Measurements from ENCODE around the gene THRB. TPM values are rescaled to one million over a fixed set of nuclear protein-coding genes. Genes with fewer than 3 reads are reported as not detected.

THRB gene
- total RNA-seq, 2 donors from 2014 or later: 1.2 TPM; not detected in 1

DNA sequence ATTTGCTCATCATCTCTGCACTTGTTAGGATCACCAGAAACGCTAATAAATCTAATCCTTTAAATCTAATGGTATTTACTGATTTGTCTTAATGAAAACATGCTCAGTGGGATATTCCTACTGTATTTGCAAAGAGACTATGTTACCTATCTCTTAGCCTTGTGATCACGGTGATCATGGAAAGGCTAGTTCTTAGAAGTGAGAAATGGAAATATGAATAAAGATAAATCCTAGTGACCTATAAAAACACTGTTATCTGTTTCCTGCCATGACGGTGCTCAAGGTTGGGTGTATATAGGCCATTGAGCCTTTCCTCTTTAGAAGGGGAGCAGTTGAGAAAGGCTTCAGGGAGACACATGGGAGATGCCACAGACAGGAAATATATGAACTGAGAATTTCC lies 116.3 kb downstream of the THRB start:
- Mint-ChIP-seq H3K4me1 (no peaks in the 10 kb centered on the region), H3K4me3 (no peak overlapping the region), H3K27ac (no peak overlapping the region), H3K36me3 (ENCODE audit: low read depth) (peaks cover 2% of the 10 kb centered on the region), H3K27me3 (peaks cover 6% of the 10 kb centered on the region)
- ATAC-seq (no peak), DNase-seq (no peak)
- H3K9me3 ChIP-seq (ENCODE audit: control insufficient read depth, low read length, poor library complexity, severe bottlenecking): no peaks in the 10 kb centered on the region

DNA sequence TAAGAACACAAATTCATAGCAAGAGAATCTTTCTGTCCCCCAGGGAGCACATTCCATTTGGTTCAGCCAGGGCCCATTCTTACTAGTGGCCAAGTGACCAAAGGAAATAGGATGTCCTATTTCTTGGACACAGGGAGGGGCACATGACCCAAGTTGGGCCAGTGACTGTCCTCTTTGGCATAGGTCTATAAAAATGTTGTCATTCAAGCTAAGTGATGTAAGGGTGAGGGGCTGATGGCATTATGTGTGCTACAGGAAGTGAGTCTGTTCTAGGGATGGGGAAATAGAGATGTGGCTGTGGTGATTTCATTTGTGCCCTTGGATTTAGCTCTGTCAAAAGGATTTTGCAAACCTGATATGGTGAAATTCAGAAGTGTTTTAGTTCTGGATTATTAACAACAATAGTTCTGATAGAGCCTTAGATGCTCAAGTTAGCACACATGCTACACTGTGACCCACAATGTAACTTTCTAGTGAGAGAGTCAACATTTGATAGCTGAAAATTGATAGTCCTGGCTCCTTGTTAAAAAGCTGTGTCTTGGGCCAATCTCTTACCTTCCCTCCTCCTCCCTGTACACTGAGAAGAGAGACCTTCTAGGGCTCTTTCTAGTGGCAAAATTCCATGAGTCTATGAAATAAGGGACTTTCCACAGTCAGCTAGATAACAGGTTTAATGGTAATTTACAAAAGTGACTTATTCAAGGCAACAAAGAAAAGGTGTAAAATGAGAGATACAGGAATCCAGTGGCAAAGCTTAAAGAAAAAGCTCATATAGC lies 117.2 kb downstream of the THRB start:
- Mint-ChIP-seq H3K4me1 (no peaks in the 10 kb centered on the region), H3K27ac (no peak overlapping the region), H3K4me3 (no peak overlapping the region), H3K27me3 (peaks cover 6% of the 10 kb centered on the region), H3K36me3 (ENCODE audit: low read depth) (no peaks in the 10 kb centered on the region)
- ATAC-seq: no peak
- DNase-seq: no peak
- H3K9me3 ChIP-seq (ENCODE audit: control insufficient read depth, low read length, poor library complexity, severe bottlenecking): no peaks in the 10 kb centered on the region

DNA sequence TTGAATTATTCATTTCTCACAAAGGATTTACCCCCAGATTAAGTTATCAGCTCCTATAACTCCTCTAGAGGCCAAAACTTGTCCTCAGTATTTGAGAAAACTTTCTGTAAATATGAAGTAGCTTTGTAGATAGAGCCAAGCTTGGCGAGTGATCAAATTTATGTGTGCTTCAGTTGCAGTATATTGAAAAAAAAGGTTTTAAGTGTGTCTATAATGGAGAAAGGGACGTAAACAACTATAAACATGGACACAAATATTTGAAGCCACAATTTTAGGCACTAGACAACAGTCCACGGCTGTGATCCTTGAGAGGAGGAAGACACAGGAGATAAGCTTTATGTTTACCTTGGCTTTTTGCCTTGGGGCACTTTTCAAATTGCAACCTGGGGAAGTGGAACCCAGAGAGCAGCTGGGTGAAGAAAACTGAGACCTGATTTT lies 118.7 kb downstream of the THRB start:
- no peaks in the 10 kb centered on the region for H3K9me3 ChIP-seq (ENCODE audit: control insufficient read depth, low read length, poor library complexity, severe bottlenecking)
- Mint-ChIP-seq H3K27ac (no peak overlapping the region), H3K4me3 (no peak overlapping the region), H3K4me1 (no peaks in the 10 kb centered on the region), H3K36me3 (ENCODE audit: low read depth) (no peaks in the 10 kb centered on the region), H3K27me3 (peaks cover 6% of the 10 kb centered on the region)
- no peak for ATAC-seq
- DNase-seq: no peak

DNA sequence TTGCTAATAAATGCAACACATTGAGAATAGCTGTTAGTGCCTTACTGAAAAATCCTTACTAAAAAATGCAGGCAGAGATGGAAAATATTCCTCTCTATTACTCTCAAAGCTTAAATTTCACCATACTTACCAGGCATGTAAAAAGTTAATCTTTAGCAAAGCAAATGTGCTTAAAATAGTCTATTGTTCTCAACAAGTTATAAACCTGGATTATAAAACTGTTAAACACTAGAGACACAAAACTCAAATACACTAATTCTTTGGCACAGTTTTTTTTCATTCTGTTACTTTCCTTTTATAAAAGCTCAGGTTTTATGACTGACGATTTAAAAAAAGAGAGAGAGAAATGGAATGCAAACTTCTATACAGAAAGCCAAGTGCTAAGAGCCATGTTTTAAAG lies 119.8 kb downstream of the THRB start:
- Mint-ChIP-seq H3K27me3 (no peaks in the 10 kb centered on the region), H3K4me3 (no peak overlapping the region), H3K4me1 (no peaks in the 10 kb centered on the region), H3K36me3 (ENCODE audit: low read depth) (no peaks in the 10 kb centered on the region), H3K27ac (no peak overlapping the region)
- no peak for DNase-seq
- H3K9me3 ChIP-seq (ENCODE audit: control insufficient read depth, low read length, poor library complexity, severe bottlenecking): no peaks in the 10 kb centered on the region
- no peak for ATAC-seq

DNA sequence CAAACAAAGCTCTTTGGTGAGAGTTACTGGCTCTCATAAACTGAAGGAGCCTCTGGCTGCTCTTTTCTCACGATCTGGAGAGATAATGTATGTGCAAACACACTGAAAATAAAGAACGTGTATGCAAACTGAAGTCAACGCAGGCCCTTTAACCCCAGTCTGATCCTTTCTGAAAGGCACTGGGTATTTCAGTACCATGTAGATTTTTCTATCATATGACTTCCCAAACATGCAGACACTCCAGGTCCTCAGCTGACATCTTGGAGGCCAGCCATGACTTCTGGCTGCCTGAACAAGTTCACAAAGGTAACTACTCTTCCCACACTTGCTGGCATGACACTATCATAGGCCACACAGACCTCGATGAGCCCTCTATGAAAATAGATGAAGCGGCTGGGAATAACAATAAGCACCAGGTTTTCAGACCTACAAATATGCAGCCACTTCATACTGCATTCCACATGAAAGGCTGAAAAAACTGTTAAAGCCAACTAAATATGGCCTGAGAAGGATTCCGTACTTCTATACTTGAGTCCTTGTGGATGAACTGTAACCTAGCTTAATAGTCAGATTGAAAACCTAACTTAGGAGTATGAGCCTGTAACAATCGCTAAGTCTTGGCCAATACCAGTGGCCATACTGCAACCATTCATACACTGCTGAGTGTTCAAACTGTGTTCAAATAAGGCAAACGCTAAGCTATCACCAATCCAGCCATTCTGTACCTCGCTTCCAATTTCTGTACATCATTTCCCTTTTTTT lies 121.3 kb downstream of the THRB start:
- Mint-ChIP-seq H3K4me1 (no peaks in the 10 kb centered on the region), H3K4me3 (no peak overlapping the region), H3K27ac (no peak overlapping the region), H3K27me3 (no peaks in the 10 kb centered on the region), H3K36me3 (ENCODE audit: low read depth) (no peaks in the 10 kb centered on the region)
- H3K9me3 ChIP-seq (ENCODE audit: control insufficient read depth, low read length, poor library complexity, severe bottlenecking): no peaks in the 10 kb centered on the region
- ATAC-seq (no peak), DNase-seq (no peak)

DNA sequence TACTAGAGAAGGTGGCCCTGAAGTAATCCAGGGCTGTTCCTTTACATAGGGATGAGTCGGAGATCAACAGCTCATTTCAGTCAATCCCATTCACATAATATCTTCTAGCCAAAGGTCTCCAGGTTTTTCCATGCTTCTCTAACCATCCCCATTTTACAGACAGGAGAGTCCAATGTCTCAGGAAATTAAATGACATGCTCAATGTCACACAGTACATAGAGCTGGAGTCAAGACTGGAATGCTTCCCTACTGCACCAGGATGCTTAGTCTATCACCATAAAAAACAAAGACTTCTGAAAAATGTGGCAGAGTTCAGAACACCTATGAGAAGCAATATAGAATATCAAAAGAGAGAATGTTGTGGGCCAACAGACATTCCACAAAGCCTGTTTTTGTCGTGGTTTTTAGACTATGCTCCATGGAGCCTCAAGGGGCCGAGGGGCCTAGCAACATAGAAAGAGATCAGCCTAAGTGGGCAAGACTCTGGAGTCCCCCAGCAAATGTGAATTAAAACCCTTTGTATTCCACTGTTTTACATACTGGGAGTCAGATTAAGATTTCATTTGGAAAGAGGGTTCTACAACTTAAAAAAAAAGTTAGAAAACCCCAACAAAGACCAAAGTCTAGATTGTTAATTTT lies 122.0 kb downstream of the THRB start:
- H3K36me3 Mint-ChIP-seq (ENCODE audit: low read depth): no peaks in the 10 kb centered on the region
- H3K4me1 Mint-ChIP-seq: no peaks in the 10 kb centered on the region
- ATAC-seq (no peak), DNase-seq (no peak)
- H3K27ac Mint-ChIP-seq: no peak overlapping the region
- H3K27me3 Mint-ChIP-seq: no peaks in the 10 kb centered on the region
- H3K4me3 Mint-ChIP-seq: no peak overlapping the region
- H3K9me3 ChIP-seq (ENCODE audit: control insufficient read depth, low read length, poor library complexity, severe bottlenecking): no peaks in the 10 kb centered on the region

DNA sequence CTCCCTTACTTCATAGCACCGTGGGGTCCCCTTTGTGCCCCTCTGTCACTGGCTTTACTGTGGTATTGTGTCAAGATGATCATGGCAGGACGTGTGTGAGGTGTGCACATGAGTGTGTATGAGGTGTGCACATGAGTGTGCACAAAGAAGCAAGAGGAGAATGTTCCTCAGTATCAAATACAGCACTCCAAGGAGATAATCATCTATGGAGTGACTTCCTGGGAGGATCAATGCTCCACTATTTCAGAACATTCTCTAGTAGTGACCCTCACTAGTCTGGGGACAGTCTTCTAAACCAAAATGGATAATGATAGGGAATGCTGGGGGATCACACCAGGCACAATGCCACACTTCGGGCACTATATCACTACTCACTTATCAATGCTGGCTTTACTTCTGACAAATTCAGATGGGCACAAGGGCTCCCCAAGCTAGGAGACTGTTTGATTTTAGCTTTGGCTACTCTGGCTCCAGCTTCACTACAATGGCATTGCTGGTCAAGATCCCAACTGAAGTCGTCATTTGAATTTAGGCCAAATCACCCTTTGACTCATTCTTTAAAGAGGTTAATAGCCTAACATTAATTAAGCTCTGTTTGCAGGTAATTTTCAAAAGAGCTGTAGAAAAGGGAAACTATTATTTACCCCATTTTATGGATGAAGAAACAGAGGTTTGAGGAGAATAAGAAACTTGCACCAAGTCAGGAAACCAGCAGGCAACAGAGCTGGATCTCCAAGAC lies 124.1 kb downstream of the THRB start:
- Mint-ChIP-seq H3K4me3 (no peak overlapping the region), H3K4me1 (no peaks in the 10 kb centered on the region), H3K36me3 (ENCODE audit: low read depth) (no peaks in the 10 kb centered on the region), H3K27me3 (no peaks in the 10 kb centered on the region), H3K27ac (no peak overlapping the region)
- ATAC-seq (no peak), DNase-seq (no peak)
- H3K9me3 ChIP-seq (ENCODE audit: control insufficient read depth, low read length, poor library complexity, severe bottlenecking): no peaks in the 10 kb centered on the region

DNA sequence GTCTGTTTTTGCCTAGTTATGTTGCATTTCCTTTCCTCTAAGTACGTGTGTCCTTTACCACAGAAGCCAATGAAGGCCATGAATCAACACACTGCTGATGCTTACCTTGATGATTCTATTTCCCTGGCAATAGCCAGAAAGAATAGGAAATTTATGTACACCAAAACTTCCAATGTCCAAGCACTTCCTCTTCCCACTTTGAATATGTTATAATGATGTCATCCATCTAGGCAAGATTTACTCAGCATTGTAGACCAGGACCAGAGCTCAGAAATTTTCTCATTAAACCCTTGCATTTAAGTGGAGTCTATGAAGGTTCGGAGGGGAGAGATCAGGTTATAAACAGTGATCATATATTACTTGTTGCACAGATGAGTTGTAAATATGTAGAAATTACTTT lies 126.0 kb downstream of the THRB start:
- Mint-ChIP-seq H3K4me3 (no peak overlapping the region), H3K36me3 (ENCODE audit: low read depth) (no peaks in the 10 kb centered on the region), H3K27me3 (no peaks in the 10 kb centered on the region), H3K27ac (no peak overlapping the region), H3K4me1 (no peaks in the 10 kb centered on the region)
- no peak for ATAC-seq
- no peaks in the 10 kb centered on the region for H3K9me3 ChIP-seq (ENCODE audit: control insufficient read depth, low read length, poor library complexity, severe bottlenecking)
- DNase-seq: no peak

DNA sequence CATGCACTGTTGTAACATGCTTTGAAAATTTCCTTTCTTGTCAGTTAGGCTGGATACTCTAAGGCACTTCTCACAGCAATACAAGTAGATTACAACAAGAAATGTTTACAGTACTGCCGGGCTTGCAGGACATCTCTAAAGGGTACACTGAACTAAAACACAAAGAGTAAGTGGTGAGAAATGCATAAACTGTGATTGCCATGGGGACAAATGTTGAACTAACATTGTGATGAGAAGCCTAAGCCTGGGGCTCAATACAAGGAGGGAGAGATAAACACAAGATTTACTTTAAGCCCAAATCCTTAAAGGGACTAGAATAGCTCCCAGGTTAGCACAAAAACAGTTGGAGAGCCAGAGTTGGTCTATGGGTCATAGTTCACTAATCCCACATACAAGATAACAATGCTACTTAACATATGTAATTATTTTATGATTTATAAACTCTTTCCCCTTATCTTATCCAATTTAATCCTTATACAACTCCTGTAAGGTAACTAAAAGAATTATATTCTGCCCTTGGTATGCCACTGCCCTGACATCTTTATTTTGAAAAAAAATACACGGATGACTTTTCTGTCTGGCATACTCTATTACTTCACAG lies 126.9 kb downstream of the THRB start:
- Mint-ChIP-seq H3K4me3 (no peak overlapping the region), H3K36me3 (ENCODE audit: low read depth) (no peaks in the 10 kb centered on the region), H3K27me3 (no peaks in the 10 kb centered on the region), H3K4me1 (no peaks in the 10 kb centered on the region), H3K27ac (no peak overlapping the region)
- no peaks in the 10 kb centered on the region for H3K9me3 ChIP-seq (ENCODE audit: control insufficient read depth, low read length, poor library complexity, severe bottlenecking)
- no peak for DNase-seq
- ATAC-seq: no peak

DNA sequence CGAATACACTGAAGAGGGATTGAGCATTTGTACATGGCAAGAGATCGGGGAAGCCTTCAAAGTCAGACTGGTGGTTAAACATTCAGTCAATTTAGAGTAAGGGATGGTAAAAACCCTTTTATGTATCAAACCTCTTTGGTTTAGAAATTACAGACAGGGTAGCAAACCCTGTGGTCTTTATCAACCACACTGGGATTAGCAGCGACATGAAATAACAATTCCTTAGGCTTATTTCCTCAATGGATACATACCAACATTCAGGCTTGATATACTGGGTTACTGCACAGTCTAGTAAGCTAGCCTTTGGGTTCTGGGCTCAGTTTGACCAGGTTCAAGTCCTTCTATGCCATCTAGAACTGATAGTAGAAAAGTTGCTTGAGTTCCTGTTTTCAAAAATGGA lies 127.4 kb downstream of the THRB start:
- no peaks in the 10 kb centered on the region for H3K9me3 ChIP-seq (ENCODE audit: control insufficient read depth, low read length, poor library complexity, severe bottlenecking)
- Mint-ChIP-seq H3K4me1 (no peaks in the 10 kb centered on the region), H3K27me3 (no peaks in the 10 kb centered on the region), H3K36me3 (ENCODE audit: low read depth) (no peaks in the 10 kb centered on the region), H3K4me3 (no peak overlapping the region), H3K27ac (no peak overlapping the region)
- ATAC-seq: no peak
- no peak for DNase-seq

DNA sequence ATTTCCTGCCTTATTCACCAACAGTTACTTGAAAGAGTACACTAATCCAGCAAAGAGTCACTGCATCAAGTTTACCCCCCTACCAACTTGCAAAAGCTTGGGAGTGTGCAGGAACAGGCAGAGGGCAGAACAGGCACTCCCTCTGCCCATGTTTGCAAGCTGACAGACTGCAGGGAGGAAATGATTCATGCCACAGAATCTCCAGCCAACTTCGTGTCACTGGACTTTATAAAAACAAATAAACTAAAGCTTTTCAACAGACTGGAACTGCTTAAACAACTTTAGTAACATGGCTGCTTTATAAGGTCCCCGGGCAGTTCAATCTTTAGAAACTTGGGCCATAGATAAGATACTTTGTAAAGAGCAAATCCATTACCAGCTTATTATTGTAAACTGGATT lies 129.5 kb downstream of the THRB start:
- no peak for ATAC-seq
- no peaks in the 10 kb centered on the region for H3K27me3 Mint-ChIP-seq
- H3K27ac Mint-ChIP-seq: no peak overlapping the region
- H3K4me1 Mint-ChIP-seq: no peaks in the 10 kb centered on the region
- H3K9me3 ChIP-seq (ENCODE audit: control insufficient read depth, low read length, poor library complexity, severe bottlenecking): no peaks in the 10 kb centered on the region
- no peaks in the 10 kb centered on the region for H3K36me3 Mint-ChIP-seq (ENCODE audit: low read depth)
- DNase-seq: no peak
- no peak overlapping the region for H3K4me3 Mint-ChIP-seq

DNA sequence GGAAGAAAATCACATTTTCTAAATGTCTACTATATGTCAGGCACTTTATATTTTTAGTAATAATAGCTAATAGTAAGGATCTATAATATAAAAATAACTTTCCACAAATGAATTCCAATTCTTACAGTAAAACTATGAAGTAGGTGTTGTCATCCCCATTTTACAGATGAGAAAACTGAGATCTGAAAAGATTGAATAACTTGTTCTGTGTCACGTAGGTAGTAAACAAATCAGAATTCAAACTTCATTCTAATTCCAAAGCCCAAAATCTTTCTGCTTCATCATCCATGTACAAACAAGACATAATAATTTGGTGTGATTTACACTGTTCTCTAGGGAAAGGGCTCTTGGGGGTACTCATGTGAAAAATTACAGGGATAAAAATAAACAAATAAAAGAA lies 130.3 kb downstream of the THRB start:
- DNase-seq (no peak), ATAC-seq (no peak)
- H3K36me3 Mint-ChIP-seq (ENCODE audit: low read depth): no peaks in the 10 kb centered on the region
- no peaks in the 10 kb centered on the region for H3K27me3 Mint-ChIP-seq
- no peaks in the 10 kb centered on the region for H3K4me1 Mint-ChIP-seq
- H3K9me3 ChIP-seq (ENCODE audit: control insufficient read depth, low read length, poor library complexity, severe bottlenecking): no peaks in the 10 kb centered on the region
- H3K4me3 Mint-ChIP-seq: no peak overlapping the region
- H3K27ac Mint-ChIP-seq: no peak overlapping the region

DNA sequence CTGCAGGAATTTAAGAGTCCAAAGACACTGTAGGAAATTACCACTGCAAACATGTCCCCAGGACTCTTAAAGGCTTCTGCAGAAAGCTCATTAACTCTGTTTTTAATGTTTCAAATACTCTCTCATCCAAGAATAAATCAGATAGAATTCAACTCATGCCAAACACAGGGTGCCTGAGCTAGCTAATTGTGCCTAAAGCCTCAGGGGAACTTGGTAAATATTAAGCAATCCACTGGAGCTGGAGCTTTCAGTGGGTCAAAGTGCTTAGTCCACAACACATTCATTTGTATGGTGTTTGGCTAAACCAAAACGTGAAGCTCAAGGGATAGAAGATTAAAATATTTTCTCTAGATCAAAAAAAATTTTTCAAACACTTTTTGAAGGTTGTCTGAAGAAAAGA lies 131.4 kb downstream of the THRB start:
- ATAC-seq (no peak), DNase-seq (no peak)
- H3K9me3 ChIP-seq (ENCODE audit: control insufficient read depth, low read length, poor library complexity, severe bottlenecking): no peaks in the 10 kb centered on the region
- H3K4me1 Mint-ChIP-seq: no peaks in the 10 kb centered on the region
- H3K27ac Mint-ChIP-seq: no peak overlapping the region
- no peaks in the 10 kb centered on the region for H3K36me3 Mint-ChIP-seq (ENCODE audit: low read depth)
- H3K27me3 Mint-ChIP-seq: no peaks in the 10 kb centered on the region
- no peak overlapping the region for H3K4me3 Mint-ChIP-seq

Data from T-helper 17 cell (primary cell).